ENCODE data around the gene PALLD. TPM values are rescaled to one million over a fixed set of nuclear protein-coding genes. Genes with fewer than 3 reads are reported as not detected.
A peak's percentile ranks its signal among the peaks of the same experiment; 100 is the strongest.

PALLD gene
- polyA plus RNA-seq, 4 donors, result 85.8 to 252 (median 188) TPM

GRCh38 chr4:168773388-168774195, 276.7 kb downstream of the PALLD start:
- DNase-seq (ENCODE audit: low read depth in 4 of 4, low spot score in 3 of 4), result no peak

- no peak for DNase-seq (ENCODE audit: low read depth in 4 of 4, low spot score in 3 of 4)
These were observed 279.5 kb downstream of the PALLD start for GRCh38 chr4:168776382-168776781.

GRCh38 chr4:168777277-168777965, 280.6 kb downstream of the PALLD start:
- DNase-seq (ENCODE audit: low read depth in 4 of 4, low spot score in 3 of 4), result no peak

- DNase-seq (ENCODE audit: low read depth in 4 of 4, low spot score in 3 of 4), result no peak
These were observed 284.5 kb downstream of the PALLD start for GRCh38 chr4:168781341-168781740.

- DNase-seq (ENCODE audit: low read depth in 4 of 4, low spot score in 3 of 4), result no peak
These were observed 285.1 kb downstream of the PALLD start for GRCh38 chr4:168781926-168782325.

- DNase-seq (ENCODE audit: low read depth in 4 of 4, low spot score in 3 of 4), result no peak
These were observed 285.6 kb downstream of the PALLD start for GRCh38 chr4:168782439-168782838.

- DNase-seq (ENCODE audit: low read depth in 4 of 4, low spot score in 3 of 4), result no peak
These were observed 288.1 kb downstream of the PALLD start for GRCh38 chr4:168784786-168785461.

- DNase-seq (ENCODE audit: low read depth in 4 of 4, low spot score in 3 of 4), result no peak
These were observed 290.5 kb downstream of the PALLD start for GRCh38 chr4:168787334-168787733.

GRCh38 chr4:168787801-168788595, 291.1 kb downstream of the PALLD start:
- DNase-seq (ENCODE audit: low read depth in 4 of 4, low spot score in 3 of 4), result peak in 2 of 4 donors; percentile 17 to 31

- DNase-seq (ENCODE audit: low read depth in 4 of 4, low spot score in 3 of 4), result no peak
These were observed 294.0 kb downstream of the PALLD start for GRCh38 chr4:168790898-168791297.

GRCh38 chr4:168791376-168791775, 294.5 kb downstream of the PALLD start:
- no peak for DNase-seq (ENCODE audit: low read depth in 4 of 4, low spot score in 3 of 4)

GRCh38 chr4:168793542-168793941, 296.7 kb downstream of the PALLD start:
- DNase-seq (ENCODE audit: low read depth in 4 of 4, low spot score in 3 of 4), result no peak

- no peak for DNase-seq (ENCODE audit: low read depth in 4 of 4, low spot score in 3 of 4)
These were observed 297.3 kb downstream of the PALLD start for GRCh38 chr4:168794092-168794707.

GRCh38 chr4:168794881-168795280, 298.0 kb downstream of the PALLD start:
- no peak for DNase-seq (ENCODE audit: low read depth in 4 of 4, low spot score in 3 of 4)

- DNase-seq (ENCODE audit: low read depth in 4 of 4, low spot score in 3 of 4), result no peak
These were observed 298.5 kb downstream of the PALLD start for GRCh38 chr4:168795346-168795745.

- no peak for DNase-seq (ENCODE audit: low read depth in 4 of 4, low spot score in 3 of 4)
These were observed 299.7 kb downstream of the PALLD start for GRCh38 chr4:168796362-168797106.

- no peak for DNase-seq (ENCODE audit: low read depth in 4 of 4, low spot score in 3 of 4)
These were observed 300.3 kb downstream of the PALLD start for GRCh38 chr4:168797194-168797593.

- no peak for DNase-seq (ENCODE audit: low read depth in 4 of 4, low spot score in 3 of 4)
These were observed 301.0 kb downstream of the PALLD start for GRCh38 chr4:168797738-168798375.

- no peak for DNase-seq (ENCODE audit: low read depth in 4 of 4, low spot score in 3 of 4)
These were observed 304.1 kb downstream of the PALLD start for GRCh38 chr4:168800926-168801325.
